PC-9 (cell line): ENCODE results near the gene TMEM164. TPM values are rescaled to one million over a fixed set of nuclear protein-coding genes. Genes with fewer than 3 reads are reported as not detected.

Experiments
- BruUV-seq: library from RNA; stranded (reverse); fragments of 400-500 nt; replicated peaks from 2 replicates; lab custom pipeline; 2021; lab: Mats Ljungman, UMichigan
- CTCF ChIA-PET: fragments of 300-600 bp; sonication (Branson Sonifier 250); formaldehyde crosslinking; loops from one replicate; lab custom pipeline; 2022; ENCODE audit warnings: antibody characterized with exemption; lab: Charles Lee
- POLR2A ChIA-PET: fragments of 300-600 bp; sonication (Branson Sonifier 250); formaldehyde crosslinking; loops from one replicate; lab custom pipeline; 2022; ENCODE audit warnings: antibody characterized with exemption; ENCODE audit not compliant: unreplicated experiment; lab: Charles Lee
- DNase-seq, 2 experiments: peaks; one replicate each; pipeline versions ENCODE4 v3.0.0 to v3.0.0-alpha.2; 2015 to 2022; ENCODE audit warnings: mixed read lengths in 1 of 2
- H2AFZ ChIP-seq: fragments of 200-600 bp; sonication (generic); 2 replicates; pipeline ENCODE4 v1.8.1; 2017; ENCODE audit warnings: antibody characterized with exemption
- H3F3A ChIP-seq: fragments of 200-600 bp; sonication (generic); 2 replicates; pipeline ENCODE4 v1.8.1; 2017; ENCODE audit warnings: antibody characterized with exemption, mild to moderate bottlenecking, low read depth; ENCODE audit not compliant: insufficient read depth
- H3K27ac ChIP-seq: fragments of 200-600 bp; sonication (generic); 2 replicates; pipeline ENCODE4 v1.6.1; 2016; ENCODE audit warnings: mixed run types
- H3K27me3 ChIP-seq: fragments of 200-600 bp; sonication (generic); 2 replicates; pipeline ENCODE4 v1.6.1; 2016; ENCODE audit warnings: low read depth, mixed run types; ENCODE audit not compliant: insufficient read depth
- H3K36me3 ChIP-seq: fragments of 200-600 bp; sonication (generic); 2 replicates; pipeline ENCODE4 v1.6.1; 2016; ENCODE audit warnings: low read depth, mixed run types
- H3K4me1 ChIP-seq: fragments of 200-600 bp; sonication (generic); replicated peaks from 2 replicates; pipeline ENCODE4 v1.6.1; 2016; ENCODE audit warnings: mixed run types; ENCODE audit not compliant: insufficient read depth
- H3K4me2 ChIP-seq: fragments of 200-600 bp; sonication (generic); 2 replicates; pipeline ENCODE4 v1.6.1; 2017; ENCODE audit warnings: mixed run types
- H3K4me3 ChIP-seq: fragments of 200-600 bp; sonication (generic); 2 replicates; pipeline ENCODE4 v1.6.1; 2016; ENCODE audit warnings: mixed run types
- H3K79me2 ChIP-seq: fragments of 200-600 bp; sonication (generic); 2 replicates; pipeline ENCODE4 v1.6.1; 2017; ENCODE audit warnings: low read depth, mixed run types
- H3K9me2 ChIP-seq: fragments of 200-600 bp; sonication (generic); 2 replicates; pipeline ENCODE4 v1.8.1; 2017; ENCODE audit warnings: mild to moderate bottlenecking; ENCODE audit not compliant: insufficient read depth
- H3K9me3 ChIP-seq: fragments of 200-600 bp; sonication (generic); 2 replicates; pipeline ENCODE4 v1.8.1; 2016; ENCODE audit warnings: low read depth; ENCODE audit not compliant: insufficient read depth
- H4K20me1 ChIP-seq: fragments of 200-600 bp; sonication (generic); 2 replicates; pipeline ENCODE4 v1.8.1; 2017; ENCODE audit not compliant: insufficient read depth
- CTCF ChIP-seq: fragments of 200-600 bp; sonication (generic); conservative IDR thresholded peaks from 2 replicates; pipeline ENCODE4 v1.6.1; 2017; ENCODE audit warnings: mixed run types, antibody characterized with exemption, mild to moderate bottlenecking, moderate library complexity
- EZH2 ChIP-seq: fragments of 200-600 bp; sonication (generic); IDR thresholded peaks from 2 replicates; pipeline ENCODE4 v1.8.0; 2017; ENCODE audit warnings: antibody characterized with exemption, low read depth
- intact Hi-C: fragments of 100-400 bp; cut with micrococcal nuclease; formaldehyde crosslinking; loops from one replicate; pipeline ENCODE4 v1.10.0; 2022; ENCODE audit not compliant: unreplicated experiment
- total RNA-seq: library from RNA; stranded (reverse); gene quantifications from 2 replicates; pipeline ENCODE4 v1.2.3, GENCODE V29; 2021

The TMEM164 gene
- total RNA-seq, 1 experiment from 2014 or later, result 44.5 TPM

- H3K27me3 ChIP-seq, result no peaks in the 10 kb centered on the region
- peaks cover 3% of the 10 kb centered on the region; the same call in 1 of the 2 replicates for H4K20me1 ChIP-seq
- intact Hi-C loops, result loop anchor here (2.0 to 5.0 kb wide), 2 partner anchors 30 to 137 kb away; partner anchors contain the start of gene AMMECR1
- POLR2A ChIA-PET, result interaction anchor here (0.5 to 0.6 kb wide), 2 partner anchors 130 to 403 kb away, joined by 3 to 6 read pairs; no protein-coding TSS in a partner anchor
- no peaks in the 10 kb centered on the region for H3K36me3 ChIP-seq
- H3K9me3 ChIP-seq, result no peaks in the 10 kb centered on the region
- H3K79me2 ChIP-seq, result no peaks in the 10 kb centered on the region
- peak; percentile 38 to 49 for DNase-seq
- TF ChIP-seq CTCF, result no peak
- no peak for TF ChIP-seq EZH2
- H3K9me2 ChIP-seq, result no peaks in the 10 kb centered on the region
- H2AFZ ChIP-seq, result no peak overlapping the region
- CTCF ChIA-PET, result interaction anchor here (0.7 kb wide), 1 partner anchor 229 kb away, joined by 3 read pairs; no protein-coding TSS in a partner anchor
- BruUV-seq, result no TSS peak
- peak overlapping the region; percentile 48 for H3K27ac ChIP-seq
- peaks cover 36% of the 10 kb centered on the region for H3K4me1 ChIP-seq
- H3F3A ChIP-seq, result peaks cover 19% of the 10 kb centered on the region
- no peak overlapping the region for H3K4me3 ChIP-seq
- peak overlapping the region; percentile 60 for H3K4me2 ChIP-seq
Measured at GRCh38 chrX:110180176-110180927, 177.4 kb downstream of the TMEM164 start.

DNA sequence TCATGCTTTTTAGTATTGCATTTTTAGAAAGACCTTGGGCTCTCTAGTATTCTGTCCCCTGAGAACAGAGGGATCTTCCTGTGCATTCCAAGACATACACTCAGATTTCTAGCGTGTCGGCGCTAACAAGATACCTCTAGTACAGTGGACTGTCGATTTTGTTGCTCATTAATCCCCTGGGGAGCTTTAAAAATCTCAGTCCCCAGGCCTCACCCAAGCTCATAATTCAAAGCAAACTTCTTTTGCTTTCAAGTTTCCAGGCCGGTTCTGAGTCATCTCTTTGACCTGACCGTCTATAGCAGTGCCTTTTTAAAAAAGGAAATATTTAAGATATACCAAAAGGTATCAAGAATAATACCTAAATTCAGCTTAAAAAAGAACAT is 178.0 kb downstream of the TMEM164 start:
- H3K4me2 ChIP-seq, result peak overlapping the region; percentile 60
- H2AFZ ChIP-seq, result no peak overlapping the region
- DNase-seq, result peak in 1 of 2 experiments; percentile 37
- H3K36me3 ChIP-seq, result no peaks in the 10 kb centered on the region
- H3K79me2 ChIP-seq, result no peaks in the 10 kb centered on the region
- H3K27ac ChIP-seq, result peak overlapping the region; percentile 48
- H4K20me1 ChIP-seq, result peaks cover 3% of the 10 kb centered on the region; the same call in 1 of the 2 replicates
- H3K4me3 ChIP-seq, result no peak overlapping the region
- POLR2A ChIA-PET, result interaction anchor here (0.5 to 0.6 kb wide), 2 partner anchors 130 to 404 kb away, joined by 3 to 6 read pairs; no protein-coding TSS in a partner anchor
- H3K4me1 ChIP-seq, result peaks cover 35% of the 10 kb centered on the region
- H3K27me3 ChIP-seq, result no peaks in the 10 kb centered on the region
- BruUV-seq, result no TSS peak
- CTCF ChIA-PET, result interaction anchor here (0.6 to 0.7 kb wide), 2 partner anchors 228 to 260 kb away, joined by 3 read pairs; no protein-coding TSS in a partner anchor
- intact Hi-C loops, result loop anchor here (2.0 to 5.0 kb wide), 2 partner anchors 30 to 136 kb away; partner anchors contain the start of gene AMMECR1
- no peaks in the 10 kb centered on the region for H3K9me3 ChIP-seq
- no peaks in the 10 kb centered on the region for H3K9me2 ChIP-seq
- TF ChIP-seq EZH2, result no peak
- TF ChIP-seq CTCF, result no peak
- peaks cover 24% of the 10 kb centered on the region for H3F3A ChIP-seq

DNA sequence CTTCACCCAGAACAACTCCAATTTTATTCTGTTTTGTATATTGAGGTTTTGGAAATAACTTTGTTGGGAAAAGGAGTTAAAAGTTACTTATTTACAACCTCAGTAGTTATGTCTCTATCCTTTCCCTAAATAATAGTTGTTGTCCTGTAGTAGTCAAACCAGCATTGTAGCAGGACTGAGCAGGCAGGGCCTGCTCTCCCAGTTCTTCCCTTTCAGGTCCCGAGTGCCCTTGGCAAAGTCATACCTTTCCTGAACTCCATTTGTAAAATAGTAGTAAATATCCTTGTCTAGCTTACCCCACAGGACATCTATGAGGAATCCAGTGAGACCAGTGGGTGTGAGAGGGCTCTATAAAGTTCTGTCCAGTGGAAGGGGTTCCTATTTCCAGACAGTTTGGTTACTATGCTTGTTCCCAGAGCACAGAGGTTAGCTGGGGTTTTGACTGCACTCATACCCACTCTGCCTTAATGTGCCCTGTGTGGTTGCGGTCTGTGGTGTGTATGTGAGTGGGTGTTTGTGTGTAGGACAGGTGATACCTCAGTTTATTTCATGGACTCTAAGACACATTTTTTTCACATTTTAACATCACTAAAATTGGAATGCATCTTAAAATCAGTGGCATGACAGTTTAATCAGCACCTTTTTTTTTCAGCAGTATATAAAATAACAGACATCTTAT is 178.7 kb downstream of the TMEM164 start:
- no peak for TF ChIP-seq EZH2
- TF ChIP-seq CTCF, result no peak
- no peaks in the 10 kb centered on the region for H3K79me2 ChIP-seq
- H3K9me3 ChIP-seq, result 0 out of 2 replicates have a peak, but pooled peaks cover 5% of the 10 kb centered on the region
- no TSS peak for BruUV-seq
- ChIA-PET POLR2A (no interaction called here), CTCF (interaction anchor here (0.6 to 0.7 kb wide), 2 partner anchors 17 to 259 kb away, joined by 3 to 4 read pairs; no protein-coding TSS in a partner anchor)
- peak overlapping the region; percentile 48 for H3K27ac ChIP-seq
- peaks cover 35% of the 10 kb centered on the region for H3K4me1 ChIP-seq
- DNase-seq, result no peak
- 0 out of 2 replicates have a peak, but pooled peaks cover 5% of the 10 kb centered on the region for H3K36me3 ChIP-seq
- peak overlapping the region; percentile 60 for H3K4me2 ChIP-seq
- no peaks in the 10 kb centered on the region for H3K27me3 ChIP-seq
- peaks cover 3% of the 10 kb centered on the region; the same call in 1 of the 2 replicates for H4K20me1 ChIP-seq
- intact Hi-C loops, result loop anchor here (2.0 to 5.0 kb wide), 2 partner anchors 29 to 136 kb away; partner anchors contain the start of gene AMMECR1
- no peaks in the 10 kb centered on the region for H3K9me2 ChIP-seq
- peaks cover 24% of the 10 kb centered on the region for H3F3A ChIP-seq
- no peak overlapping the region for H3K4me3 ChIP-seq
- no peak overlapping the region for H2AFZ ChIP-seq
